ENCODE results near the gene TRPC4.

DNA sequence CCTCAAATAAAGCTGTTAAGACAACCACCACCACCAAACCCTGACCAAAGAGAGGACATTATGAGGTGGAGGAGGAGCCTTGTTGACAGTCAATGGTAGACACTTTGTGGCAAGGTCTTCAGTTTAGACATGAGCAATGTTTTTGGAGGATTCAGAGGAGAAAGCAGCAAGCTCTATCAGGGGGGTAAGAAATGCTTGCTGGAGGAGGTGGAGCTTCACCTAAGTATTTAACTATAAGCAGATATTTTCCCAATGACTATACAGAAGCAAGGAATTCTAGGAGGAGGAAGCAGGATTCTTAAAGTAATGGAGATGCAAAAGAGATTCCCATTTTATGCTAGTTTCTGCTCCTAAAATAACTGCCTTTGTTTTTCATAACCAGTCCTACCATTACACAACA, 74.2 kb downstream of the TRPC4 start:
- TF ChIP-seq, protein P1, sequence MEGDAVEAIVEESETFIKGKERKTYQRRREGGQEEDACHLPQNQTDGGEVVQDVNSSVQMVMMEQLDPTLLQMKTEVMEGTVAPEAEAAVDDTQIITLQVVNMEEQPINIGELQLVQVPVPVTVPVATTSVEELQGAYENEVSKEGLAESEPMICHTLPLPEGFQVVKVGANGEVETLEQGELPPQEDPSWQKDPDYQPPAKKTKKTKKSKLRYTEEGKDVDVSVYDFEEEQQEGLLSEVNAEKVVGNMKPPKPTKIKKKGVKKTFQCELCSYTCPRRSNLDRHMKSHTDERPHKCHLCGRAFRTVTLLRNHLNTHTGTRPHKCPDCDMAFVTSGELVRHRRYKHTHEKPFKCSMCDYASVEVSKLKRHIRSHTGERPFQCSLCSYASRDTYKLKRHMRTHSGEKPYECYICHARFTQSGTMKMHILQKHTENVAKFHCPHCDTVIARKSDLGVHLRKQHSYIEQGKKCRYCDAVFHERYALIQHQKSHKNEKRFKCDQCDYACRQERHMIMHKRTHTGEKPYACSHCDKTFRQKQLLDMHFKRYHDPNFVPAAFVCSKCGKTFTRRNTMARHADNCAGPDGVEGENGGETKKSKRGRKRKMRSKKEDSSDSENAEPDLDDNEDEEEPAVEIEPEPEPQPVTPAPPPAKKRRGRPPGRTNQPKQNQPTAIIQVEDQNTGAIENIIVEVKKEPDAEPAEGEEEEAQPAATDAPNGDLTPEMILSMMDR (conservative IDR thresholded peaks at IDR 0.05; ENCODE audit: low read length) = no peak
- TF ChIP-seq EZH2phosphoT487 (IDR thresholded peaks at IDR 0.05; ENCODE audit: borderline replicate concordance) = no peak
